Ramos (cell line): ENCODE data around the gene PSMD4.
"Not testable (repeated sequence)": the region's sequence is repeated elsewhere in the genome, so short reads cannot be mapped to it uniquely, and the experiment has no call there.

ENCODE experiments used
- in situ Hi-C: fragments of 300-500 bp; cut with MboI; formaldehyde crosslinking; loops from one replicate; pipeline ENCODE4 v1.14.3; 2022; ENCODE audit warnings: low sequenced_read_pairs; ENCODE audit not compliant: unreplicated experiment

The PSMD4 gene

GRCh38 chr1:151266821-151267220 lies 12.3 kb downstream of the PSMD4 start:
- in situ Hi-C loops = no loop called here

DNA sequence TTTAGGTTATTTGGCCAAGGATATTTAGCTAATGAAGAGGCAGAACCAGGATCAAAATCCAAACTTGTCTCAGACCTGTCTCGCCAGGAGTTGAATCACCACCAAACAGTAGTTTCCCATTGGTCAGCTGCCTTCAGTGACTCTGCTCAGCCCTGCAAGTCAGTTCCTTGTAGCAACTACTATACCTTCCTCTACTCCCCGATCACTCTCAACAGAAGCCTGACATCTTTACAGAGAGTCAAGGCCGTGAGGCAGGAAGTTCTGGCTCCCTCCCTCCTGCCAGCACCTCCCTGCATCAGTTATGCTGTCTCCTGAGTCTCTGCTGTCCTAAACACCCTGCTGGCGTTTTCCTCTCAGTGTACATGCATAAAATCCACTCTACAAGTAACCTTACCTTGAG lies 13.2 kb downstream of the PSMD4 start:
- in situ Hi-C loops = no loop called here

- in situ Hi-C loops = no loop called here
These were observed 19.5 kb downstream of the PSMD4 start for GRCh38 chr1:151273924-151274466.

DNA sequence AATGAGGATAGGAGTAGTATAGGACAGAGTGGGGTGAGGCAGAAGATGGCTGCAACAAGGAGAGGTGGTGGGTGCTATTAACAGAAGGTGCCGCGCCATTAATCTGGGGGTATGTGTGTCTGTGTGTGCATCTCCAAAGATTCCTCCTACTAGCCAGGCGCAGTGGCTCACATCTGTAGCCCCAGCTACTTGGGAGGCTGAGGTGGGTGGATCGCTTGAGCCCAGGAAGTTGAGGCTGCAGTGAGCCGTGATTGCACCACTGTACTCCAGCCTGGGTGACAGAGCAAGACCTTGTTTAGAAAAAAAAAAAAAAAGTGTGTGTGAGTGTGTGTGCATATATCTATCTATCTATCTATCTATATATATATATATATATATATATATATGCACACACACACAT lies 20.8 kb downstream of the PSMD4 start:
- in situ Hi-C loops = not testable (repeated sequence)

GRCh38 chr1:151277249-151277648 lies 22.7 kb downstream of the PSMD4 start:
- in situ Hi-C loops = no loop called here

- in situ Hi-C loops = no loop called here
These were observed 26.9 kb downstream of the PSMD4 start for GRCh38 chr1:151281225-151281968.

GRCh38 chr1:151281969-151282882 lies 27.7 kb downstream of the PSMD4 start, which contains the start of gene ZNF687:
TSS of gene ZNF687 (plus strand) at chr1:151282299. CDS start at chr1:151286292, 3,993 bp downstream.
- in situ Hi-C loops = no loop called here

- in situ Hi-C loops = no loop called here
These were observed 28.6 kb downstream of the PSMD4 start for GRCh38 chr1:151282883-151283725.

DNA sequence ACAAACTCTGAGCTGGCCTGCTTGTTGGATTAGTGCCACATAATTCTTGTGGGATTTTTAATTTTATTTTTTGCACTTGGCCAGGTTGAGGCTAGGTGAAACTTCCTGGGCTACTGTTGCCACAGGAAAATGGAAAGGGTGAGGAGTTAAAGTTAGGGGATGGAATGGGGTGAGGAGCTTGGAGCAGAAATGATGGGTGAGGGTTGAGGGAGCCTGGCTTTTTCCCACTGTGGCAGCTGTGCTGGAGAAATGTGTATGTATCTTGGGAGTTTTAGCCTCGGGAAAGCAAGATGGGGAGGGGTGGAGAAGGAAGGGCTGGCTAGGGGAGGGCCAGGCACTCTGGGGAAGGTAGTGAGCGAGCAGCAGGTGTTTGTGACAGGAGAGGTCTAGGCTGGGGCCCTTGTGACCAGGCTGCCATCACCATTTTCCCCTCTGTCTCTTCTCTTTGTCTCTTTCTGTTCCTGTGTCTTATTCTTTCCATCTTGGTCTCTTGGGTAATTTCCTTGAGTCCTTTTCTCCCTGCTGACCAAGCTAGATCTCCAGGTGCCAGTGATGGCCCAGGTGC lies 29.6 kb downstream of the PSMD4 start:
- in situ Hi-C loops = no loop called here

DNA sequence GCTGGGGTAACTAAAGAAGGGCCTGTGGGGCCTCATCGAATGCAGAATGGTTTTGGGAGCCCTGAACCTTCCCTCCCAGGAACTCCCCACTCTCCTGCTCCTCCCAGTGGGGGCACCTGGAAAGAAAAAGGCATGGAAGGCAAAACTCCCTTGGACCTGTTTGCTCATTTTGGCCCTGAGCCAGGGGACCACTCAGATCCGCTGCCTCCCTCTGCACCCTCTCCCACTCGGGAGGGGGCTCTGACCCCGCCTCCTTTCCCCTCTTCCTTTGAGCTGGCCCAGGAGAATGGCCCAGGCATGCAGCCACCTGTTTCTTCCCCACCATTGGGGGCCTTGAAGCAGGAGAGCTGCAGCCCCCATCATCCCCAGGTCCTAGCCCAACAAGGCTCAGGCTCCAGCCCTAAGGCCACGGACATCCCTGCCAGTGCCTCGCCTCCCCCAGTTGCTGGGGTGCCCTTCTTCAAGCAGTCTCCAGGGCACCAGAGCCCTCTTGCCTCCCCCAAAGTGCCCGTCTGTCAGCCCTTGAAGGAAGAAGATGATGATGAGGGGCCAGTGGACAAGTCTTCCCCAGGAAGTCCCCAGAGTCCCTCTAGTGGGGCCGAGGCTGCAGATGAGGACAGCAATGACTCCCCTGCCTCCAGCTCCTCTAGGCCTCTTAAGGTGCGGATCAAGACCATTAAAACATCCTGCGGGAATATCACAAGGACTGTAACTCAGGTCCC lies 32.2 kb downstream of the PSMD4 start:
- in situ Hi-C loops = no loop called here

DNA sequence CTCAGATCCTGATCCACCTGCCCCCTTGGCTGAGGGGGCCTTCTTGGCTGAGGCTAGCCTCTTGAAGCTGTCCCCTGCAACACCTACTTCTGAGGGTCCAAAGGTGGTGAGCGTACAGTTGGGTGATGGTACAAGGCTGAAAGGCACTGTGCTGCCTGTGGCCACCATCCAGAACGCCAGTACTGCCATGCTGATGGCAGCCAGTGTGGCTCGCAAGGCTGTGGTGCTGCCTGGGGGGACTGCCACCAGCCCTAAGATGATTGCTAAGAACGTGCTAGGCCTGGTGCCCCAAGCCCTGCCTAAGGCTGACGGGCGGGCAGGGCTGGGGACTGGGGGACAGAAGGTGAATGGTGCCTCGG lies 32.8 kb downstream of the PSMD4 start:
- in situ Hi-C loops = no loop called here

DNA sequence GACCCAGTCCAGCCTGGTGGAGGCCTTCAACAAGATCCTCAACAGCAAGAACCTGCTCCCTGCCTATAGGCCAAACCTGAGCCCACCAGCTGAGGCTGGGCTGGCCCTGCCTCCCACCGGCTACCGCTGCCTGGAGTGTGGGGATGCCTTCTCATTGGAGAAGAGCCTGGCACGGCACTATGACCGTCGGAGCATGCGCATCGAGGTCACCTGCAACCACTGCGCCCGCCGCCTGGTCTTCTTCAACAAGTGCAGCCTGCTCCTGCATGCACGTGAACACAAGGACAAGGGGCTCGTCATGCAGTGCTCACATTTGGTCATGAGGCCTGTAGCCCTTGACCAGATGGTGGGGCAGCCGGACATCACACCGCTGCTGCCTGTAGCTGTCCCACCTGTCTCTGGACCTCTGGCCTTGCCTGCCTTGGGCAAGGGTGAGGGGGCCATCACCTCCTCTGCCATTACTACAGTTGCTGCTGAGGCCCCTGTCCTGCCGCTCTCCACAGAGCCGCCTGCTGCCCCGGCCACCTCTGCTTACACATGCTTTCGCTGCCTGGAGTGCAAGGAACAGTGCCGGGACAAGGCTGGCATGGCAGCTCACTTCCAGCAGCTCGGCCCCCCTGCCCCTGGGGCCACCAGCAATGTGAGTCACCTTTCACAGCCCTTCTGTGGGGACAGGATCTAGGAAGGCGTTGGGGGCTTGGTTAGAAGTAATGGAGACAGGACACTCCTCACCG lies 33.4 kb downstream of the PSMD4 start:
- in situ Hi-C loops = no loop called here

DNA sequence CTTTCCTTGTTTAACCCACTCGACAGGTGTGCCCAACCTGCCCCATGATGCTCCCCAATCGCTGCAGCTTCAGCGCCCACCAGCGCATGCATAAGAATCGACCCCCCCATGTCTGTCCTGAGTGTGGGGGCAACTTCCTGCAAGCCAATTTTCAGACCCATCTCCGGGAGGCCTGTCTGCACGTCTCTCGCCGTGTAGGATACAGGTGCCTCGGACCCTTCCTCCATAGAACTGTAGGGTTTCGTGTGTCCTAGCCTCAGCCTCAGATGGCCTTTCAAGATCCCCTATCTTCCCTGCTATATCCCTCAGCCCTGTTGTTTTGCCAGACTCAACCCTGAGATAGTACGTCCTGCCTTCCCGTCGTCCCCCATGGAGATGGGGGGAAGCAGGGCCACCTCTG lies 34.0 kb downstream of the PSMD4 start:
- in situ Hi-C loops = no loop called here

DNA sequence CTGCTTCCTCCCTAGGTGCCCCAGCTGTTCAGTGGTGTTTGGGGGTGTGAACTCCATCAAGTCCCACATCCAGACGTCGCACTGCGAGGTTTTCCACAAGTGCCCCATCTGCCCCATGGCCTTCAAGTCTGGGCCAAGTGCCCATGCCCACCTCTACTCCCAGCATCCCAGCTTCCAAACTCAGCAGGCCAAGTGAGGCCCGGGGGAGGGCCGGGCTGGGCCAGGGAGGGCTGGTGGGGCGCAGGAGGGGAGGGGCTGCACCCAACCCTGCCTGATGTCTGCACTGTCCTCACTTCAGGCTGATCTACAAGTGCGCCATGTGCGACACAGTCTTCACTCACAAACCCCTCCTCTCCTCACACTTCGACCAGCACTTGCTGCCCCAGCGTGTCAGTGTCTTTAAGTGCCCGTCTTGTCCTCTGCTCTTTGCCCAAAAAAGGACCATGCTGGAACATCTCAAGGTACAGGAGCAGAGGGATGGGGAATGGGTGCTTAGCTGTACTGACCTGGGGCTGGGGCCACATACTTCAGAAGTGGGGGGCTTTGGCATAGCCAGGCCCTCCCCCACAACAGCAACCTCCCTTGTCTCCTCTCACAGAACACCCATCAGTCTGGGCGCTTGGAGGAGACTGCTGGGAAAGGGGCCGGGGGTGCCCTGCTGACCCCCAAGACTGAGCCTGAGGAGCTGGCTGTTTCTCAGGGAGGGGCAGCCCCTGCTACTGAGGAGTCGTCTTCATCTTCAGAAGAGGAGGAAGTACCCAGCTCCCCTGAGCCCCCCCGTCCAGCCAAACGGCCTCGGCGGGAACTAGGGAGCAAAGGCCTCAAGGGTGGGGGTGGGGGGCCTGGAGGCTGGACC lies 34.8 kb downstream of the PSMD4 start:
- in situ Hi-C loops = no loop called here

GRCh38 chr1:151289991-151290708 lies 35.6 kb downstream of the PSMD4 start:
- in situ Hi-C loops = no loop called here

- in situ Hi-C loops = no loop called here
These were observed 36.3 kb downstream of the PSMD4 start for GRCh38 chr1:151290709-151291303.
